ENCODE results near the gene CISD3.

DNA sequence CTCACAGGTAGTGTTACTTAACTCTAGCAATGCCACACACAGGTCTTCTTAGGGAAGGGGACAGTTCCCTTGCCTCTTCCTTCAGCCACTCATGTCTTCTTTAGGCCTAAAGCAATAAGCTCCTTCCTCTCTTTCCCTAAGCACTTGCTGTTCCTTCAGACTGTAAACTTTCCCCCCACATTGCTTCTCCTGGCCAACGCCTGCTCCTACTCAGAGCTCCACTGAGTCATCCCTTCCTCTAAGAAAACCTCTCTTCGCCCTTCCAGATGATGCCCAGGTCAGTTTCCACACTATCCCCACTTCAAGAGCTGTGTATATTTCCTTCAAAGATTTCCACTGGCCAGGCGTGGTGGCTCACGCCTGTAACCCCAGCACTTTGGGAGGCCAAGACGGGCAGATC, 42.9 kb upstream of the CISD3 start:
- TF ChIP-seq, protein P1, sequence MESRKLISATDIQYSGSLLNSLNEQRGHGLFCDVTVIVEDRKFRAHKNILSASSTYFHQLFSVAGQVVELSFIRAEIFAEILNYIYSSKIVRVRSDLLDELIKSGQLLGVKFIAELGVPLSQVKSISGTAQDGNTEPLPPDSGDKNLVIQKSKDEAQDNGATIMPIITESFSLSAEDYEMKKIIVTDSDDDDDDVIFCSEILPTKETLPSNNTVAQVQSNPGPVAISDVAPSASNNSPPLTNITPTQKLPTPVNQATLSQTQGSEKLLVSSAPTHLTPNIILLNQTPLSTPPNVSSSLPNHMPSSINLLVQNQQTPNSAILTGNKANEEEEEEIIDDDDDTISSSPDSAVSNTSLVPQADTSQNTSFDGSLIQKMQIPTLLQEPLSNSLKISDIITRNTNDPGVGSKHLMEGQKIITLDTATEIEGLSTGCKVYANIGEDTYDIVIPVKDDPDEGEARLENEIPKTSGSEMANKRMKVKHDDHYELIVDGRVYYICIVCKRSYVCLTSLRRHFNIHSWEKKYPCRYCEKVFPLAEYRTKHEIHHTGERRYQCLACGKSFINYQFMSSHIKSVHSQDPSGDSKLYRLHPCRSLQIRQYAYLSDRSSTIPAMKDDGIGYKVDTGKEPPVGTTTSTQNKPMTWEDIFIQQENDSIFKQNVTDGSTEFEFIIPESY (IDR thresholded peaks at IDR 0.05) = no peak
- no peak for TF ChIP-seq RXRA (IDR thresholded peaks at IDR 0.05)
- TF ChIP-seq, protein P2, sequence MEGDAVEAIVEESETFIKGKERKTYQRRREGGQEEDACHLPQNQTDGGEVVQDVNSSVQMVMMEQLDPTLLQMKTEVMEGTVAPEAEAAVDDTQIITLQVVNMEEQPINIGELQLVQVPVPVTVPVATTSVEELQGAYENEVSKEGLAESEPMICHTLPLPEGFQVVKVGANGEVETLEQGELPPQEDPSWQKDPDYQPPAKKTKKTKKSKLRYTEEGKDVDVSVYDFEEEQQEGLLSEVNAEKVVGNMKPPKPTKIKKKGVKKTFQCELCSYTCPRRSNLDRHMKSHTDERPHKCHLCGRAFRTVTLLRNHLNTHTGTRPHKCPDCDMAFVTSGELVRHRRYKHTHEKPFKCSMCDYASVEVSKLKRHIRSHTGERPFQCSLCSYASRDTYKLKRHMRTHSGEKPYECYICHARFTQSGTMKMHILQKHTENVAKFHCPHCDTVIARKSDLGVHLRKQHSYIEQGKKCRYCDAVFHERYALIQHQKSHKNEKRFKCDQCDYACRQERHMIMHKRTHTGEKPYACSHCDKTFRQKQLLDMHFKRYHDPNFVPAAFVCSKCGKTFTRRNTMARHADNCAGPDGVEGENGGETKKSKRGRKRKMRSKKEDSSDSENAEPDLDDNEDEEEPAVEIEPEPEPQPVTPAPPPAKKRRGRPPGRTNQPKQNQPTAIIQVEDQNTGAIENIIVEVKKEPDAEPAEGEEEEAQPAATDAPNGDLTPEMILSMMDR (IDR thresholded peaks at IDR 0.05; ENCODE audit: low read depth, low read length, missing input control) = no peak
- TF ChIP-seq, protein P3, sequence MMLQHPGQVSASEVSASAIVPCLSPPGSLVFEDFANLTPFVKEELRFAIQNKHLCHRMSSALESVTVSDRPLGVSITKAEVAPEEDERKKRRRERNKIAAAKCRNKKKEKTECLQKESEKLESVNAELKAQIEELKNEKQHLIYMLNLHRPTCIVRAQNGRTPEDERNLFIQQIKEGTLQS (IDR thresholded peaks at IDR 0.05) = no peak
- TF ChIP-seq, protein P4, sequence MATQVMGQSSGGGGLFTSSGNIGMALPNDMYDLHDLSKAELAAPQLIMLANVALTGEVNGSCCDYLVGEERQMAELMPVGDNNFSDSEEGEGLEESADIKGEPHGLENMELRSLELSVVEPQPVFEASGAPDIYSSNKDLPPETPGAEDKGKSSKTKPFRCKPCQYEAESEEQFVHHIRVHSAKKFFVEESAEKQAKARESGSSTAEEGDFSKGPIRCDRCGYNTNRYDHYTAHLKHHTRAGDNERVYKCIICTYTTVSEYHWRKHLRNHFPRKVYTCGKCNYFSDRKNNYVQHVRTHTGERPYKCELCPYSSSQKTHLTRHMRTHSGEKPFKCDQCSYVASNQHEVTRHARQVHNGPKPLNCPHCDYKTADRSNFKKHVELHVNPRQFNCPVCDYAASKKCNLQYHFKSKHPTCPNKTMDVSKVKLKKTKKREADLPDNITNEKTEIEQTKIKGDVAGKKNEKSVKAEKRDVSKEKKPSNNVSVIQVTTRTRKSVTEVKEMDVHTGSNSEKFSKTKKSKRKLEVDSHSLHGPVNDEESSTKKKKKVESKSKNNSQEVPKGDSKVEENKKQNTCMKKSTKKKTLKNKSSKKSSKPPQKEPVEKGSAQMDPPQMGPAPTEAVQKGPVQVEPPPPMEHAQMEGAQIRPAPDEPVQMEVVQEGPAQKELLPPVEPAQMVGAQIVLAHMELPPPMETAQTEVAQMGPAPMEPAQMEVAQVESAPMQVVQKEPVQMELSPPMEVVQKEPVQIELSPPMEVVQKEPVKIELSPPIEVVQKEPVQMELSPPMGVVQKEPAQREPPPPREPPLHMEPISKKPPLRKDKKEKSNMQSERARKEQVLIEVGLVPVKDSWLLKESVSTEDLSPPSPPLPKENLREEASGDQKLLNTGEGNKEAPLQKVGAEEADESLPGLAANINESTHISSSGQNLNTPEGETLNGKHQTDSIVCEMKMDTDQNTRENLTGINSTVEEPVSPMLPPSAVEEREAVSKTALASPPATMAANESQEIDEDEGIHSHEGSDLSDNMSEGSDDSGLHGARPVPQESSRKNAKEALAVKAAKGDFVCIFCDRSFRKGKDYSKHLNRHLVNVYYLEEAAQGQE (IDR thresholded peaks at IDR 0.05) = no peak
- no peak for TF ChIP-seq RAD21 (IDR thresholded peaks at IDR 0.05)
- TF ChIP-seq FOXA1 (IDR thresholded peaks at IDR 0.05) = no peak
- no peak for TF ChIP-seq GABPA (IDR thresholded peaks at IDR 0.05 in 1 of 2, conservative IDR thresholded peaks at IDR 0.05 in 1 of 2)
- TF ChIP-seq SP1 (IDR thresholded peaks at IDR 0.05) = no peak
- no peak for TF ChIP-seq JUND (IDR thresholded peaks at IDR 0.05)
- no peak for TF ChIP-seq TAF1 (conservative IDR thresholded peaks at IDR 0.05)
- TF ChIP-seq YY1 (IDR thresholded peaks at IDR 0.05) = no peak
- TF ChIP-seq NR2F2 (IDR thresholded peaks at IDR 0.05) = no peak

All from liver (tissue), 3 donors.